ENCODE results near the gene RBM45.

- TF ChIP-seq EZH2 (IDR thresholded peaks at IDR 0.05; ENCODE audit: borderline replicate concordance, insufficient read depth, low read length, poor library complexity, severe bottlenecking) (no peak), CTCF (IDR thresholded peaks at IDR 0.05; ENCODE audit: poor library complexity, severe bottlenecking) (no peak), EP300 (conservative IDR thresholded peaks at IDR 0.05; ENCODE audit: poor library complexity, severe bottlenecking) (no peak), RAD21 (conservative IDR thresholded peaks at IDR 0.05) (no peak)
Measured at GRCh38 chr2:178142274-178143065, 30.2 kb downstream of the RBM45 start.
